H1 (cell line): ENCODE results near the gene CYBRD1. TPM values are rescaled to one million over a fixed set of nuclear protein-coding genes. Genes with fewer than 3 reads are reported as not detected.

Experiments
- CHD7 ChIP-seq: fragments of 300-600 bp; sonication (generic); IDR thresholded peaks from 2 replicates; pipeline ENCODE4 v1.7.1; 2012; ENCODE audit warnings: low read length, moderate library complexity, mild to moderate bottlenecking, inconsistent platforms; ENCODE audit not compliant: insufficient replicate concordance
- HDAC6 ChIP-seq: IDR thresholded peaks from one replicate; pipeline ENCODE4 v1.7.1; 2012; ENCODE audit warnings: low read depth, mild to moderate bottlenecking, inconsistent platforms, low read length, moderate library complexity
- JUN ChIP-seq: IDR thresholded peaks from 2 replicates; pipeline ENCODE4 v1.6.1; 2011; ENCODE audit warnings: low read depth, mild to moderate bottlenecking, improper control_type of control experiment, low read length
- KDM4A ChIP-seq: IDR thresholded peaks from one replicate; pipeline ENCODE4 v1.7.1; 2012; ENCODE audit warnings: low read depth, mild to moderate bottlenecking, moderate library complexity, low read length, inconsistent platforms; ENCODE audit not compliant: severe bottlenecking
- NRF1 ChIP-seq: IDR thresholded peaks from 2 replicates; pipeline ENCODE4 v1.6.1; 2011; ENCODE audit warnings: mild to moderate bottlenecking, low read depth, low read length, improper control_type of control experiment
- polyA plus RNA-seq, 7 experiments: library from polyadenylated mRNA; depleted of rRNA in 3 of 7; stranded (reverse) in 5 of 7; unstranded in 2 of 7; fragments of >200 nt in 5 of 7; fragments of 200-250 nt in 2 of 7; gene quantifications; 1 replicate in 5 of 7; 2 replicates in 1 of 7; 4 replicates in 1 of 7; pipeline versions ENCODE4 v1.2.1 to v1.2.3, GENCODE V29; 2011 to 2013; ENCODE audit warnings: missing spikeins in 2 of 7, mixed read lengths in 2 of 7
- total RNA-seq: library from RNA; stranded (reverse); fragmentation: NEBNext Ultra II Directional; extraction: Animal tissue kit (Norgen Biotek cat#: 25700); gene quantifications from 2 replicates; pipeline ENCODE4 v1.2.1, GENCODE V29; 2021

The CYBRD1 gene
- total and polyA plus RNA-seq, 2 of the 8 experiments (the other 6 are each of a cell fraction or from before 2014, with no cell fraction given), result 10.7 to 12.6 TPM

GRCh38 chr2:171491292-171491691 lies 31.0 kb upstream of the CYBRD1 start (continued):
- TF ChIP-seq CHD7, result peak; percentile 56
- TF ChIP-seq KDM4A, result no peak
- no peak for TF ChIP-seq HDAC6
- no peak for TF ChIP-seq NRF1
- no peak for TF ChIP-seq JUN
- TF ChIP-seq, all 59 proteins: peak for 3
